Astrocyte (in vitro differentiated cells and primary cell): ENCODE data around the gene LINGO4. TPM values are rescaled to one million over a fixed set of nuclear protein-coding genes. Genes with fewer than 3 reads are reported as not detected.

Source experiments
- DNase-seq: peaks from one replicate; pipeline ENCODE4 v3.0.0-alpha.2; 2010; ENCODE audit warnings: low read depth
- FAIRE-seq: peaks from 2 replicates; lab custom pipeline; 2011; peaks lifted over from hg19 to GRCh38; lab: Jason Lieb, UNC
- H2AFZ ChIP-seq: 2 replicates; pipeline ENCODE4 v1.6.0; 2012; ENCODE audit warnings: low read depth, low read length, inconsistent platforms
- H3K27ac ChIP-seq: 2 replicates; pipeline ENCODE4 v1.5.1; 2011; ENCODE audit warnings: low read depth, low read length, inconsistent platforms
- H3K27me3 ChIP-seq: 2 replicates; pipeline ENCODE4 v1.6.0; 2011; ENCODE audit warnings: low read length, inconsistent platforms; ENCODE audit not compliant: insufficient read depth
- H3K36me3 ChIP-seq: 2 replicates; pipeline ENCODE4 v1.5.1; 2011; ENCODE audit warnings: low read length, inconsistent platforms; ENCODE audit not compliant: insufficient read depth
- H3K4me1 ChIP-seq: 2 replicates; pipeline ENCODE4 v1.5.1; 2011; ENCODE audit warnings: low read length, inconsistent platforms; ENCODE audit not compliant: insufficient read depth
- H3K4me2 ChIP-seq: 2 replicates; pipeline ENCODE4 v1.6.0; 2012; ENCODE audit warnings: low read length, inconsistent platforms
- H3K4me3 ChIP-seq: 2 replicates; pipeline ENCODE4 v1.5.1; 2011; ENCODE audit warnings: low read depth, mild to moderate bottlenecking, low read length, inconsistent platforms; ENCODE audit not compliant: insufficient read depth
- H3K79me2 ChIP-seq: 2 replicates; pipeline ENCODE4 v1.6.0; 2012; ENCODE audit warnings: mild to moderate bottlenecking, low read length, inconsistent platforms; ENCODE audit not compliant: insufficient read depth
- H3K9ac ChIP-seq: 2 replicates; pipeline ENCODE4 v1.6.0; 2012; ENCODE audit warnings: mild to moderate bottlenecking, low read length, inconsistent platforms
- H3K9me3 ChIP-seq: 2 replicates; pipeline ENCODE4 v1.5.1; 2012; ENCODE audit warnings: low read depth, mild to moderate bottlenecking, low read length, inconsistent platforms; ENCODE audit not compliant: insufficient read depth
- H4K20me1 ChIP-seq: 2 replicates; pipeline ENCODE4 v1.6.0; 2012; ENCODE audit warnings: low read length, inconsistent platforms; ENCODE audit not compliant: insufficient read depth
- H3K27ac Mint-ChIP-seq: one replicate; pipeline ENCODE4 v1.8.0; 2021; ENCODE audit warnings: mild to moderate bottlenecking, mixed read lengths; ENCODE audit not compliant: unreplicated experiment
- H3K27me3 Mint-ChIP-seq: one replicate; pipeline ENCODE4 v1.8.0; 2021; ENCODE audit warnings: low read depth, mixed read lengths; ENCODE audit not compliant: unreplicated experiment
- H3K36me3 Mint-ChIP-seq: one replicate; pipeline ENCODE4 v1.8.0; 2021; ENCODE audit warnings: low read depth, mixed read lengths; ENCODE audit not compliant: unreplicated experiment
- H3K4me1 Mint-ChIP-seq: one replicate; pipeline ENCODE4 v1.8.0; 2021; ENCODE audit warnings: low read depth, mixed read lengths; ENCODE audit not compliant: unreplicated experiment
- H3K4me3 Mint-ChIP-seq: one replicate; pipeline ENCODE4 v1.8.0; 2021; ENCODE audit warnings: mild to moderate bottlenecking, moderate library complexity, mixed read lengths; ENCODE audit not compliant: unreplicated experiment
- H3K9me3 Mint-ChIP-seq: one replicate; pipeline ENCODE4 v1.8.0; 2021; ENCODE audit warnings: mild to moderate bottlenecking, mixed read lengths; ENCODE audit not compliant: unreplicated experiment
- EZH2 ChIP-seq: IDR thresholded peaks from 2 replicates; pipeline ENCODE4 v1.6.1; 2012; ENCODE audit warnings: mild to moderate bottlenecking, low read length, inconsistent platforms; ENCODE audit not compliant: insufficient read depth
- total RNA-seq: library from RNA; stranded (reverse); gene quantifications from 2 replicates; pipeline ENCODE4 v1.2.1, GENCODE V29; 2021
- TF ChIP-seq, protein P1 (sequence below): IDR thresholded peaks from 2 replicates; pipeline ENCODE4 v1.5.1; 2011; ENCODE audit warnings: low read depth, mild to moderate bottlenecking, inconsistent platforms, low read length, moderate library complexity; ENCODE audit not compliant: insufficient read depth

Gene LINGO4
- total RNA-seq, 1 donor from 2014 or later = not detected

DNA sequence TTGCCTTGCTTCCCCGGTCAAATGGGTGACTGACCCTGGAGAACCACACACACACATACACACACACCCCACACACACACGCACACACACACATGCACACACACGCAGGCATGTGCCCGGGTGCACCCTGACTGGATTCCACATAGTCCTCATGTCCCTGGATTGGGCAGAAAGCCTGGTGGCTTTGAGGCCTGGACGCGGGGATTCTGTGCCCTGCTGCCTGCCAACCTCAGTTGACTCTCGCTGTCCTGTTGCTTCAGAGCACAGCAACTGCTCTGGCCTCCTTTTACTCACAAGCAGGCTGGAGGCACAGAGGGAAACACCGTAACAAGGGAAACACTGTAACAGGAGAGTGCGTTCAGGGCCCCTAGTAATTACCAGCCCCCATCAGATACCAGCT, 20.0 kb upstream of the LINGO4 start:
- H3K9me3 Mint-ChIP-seq = peaks cover 3% of the 10 kb centered on the region
- H3K4me1 ChIP-seq = no peaks in the 10 kb centered on the region
- DNase-seq (no peak), FAIRE-seq (no peak)
- no peak overlapping the region for H3K27ac ChIP-seq
- no peak overlapping the region for H2AFZ ChIP-seq
- H3K4me3 Mint-ChIP-seq = no peak overlapping the region
- peaks cover 13% of the 10 kb centered on the region for H3K4me1 Mint-ChIP-seq
- H3K79me2 ChIP-seq = no peaks in the 10 kb centered on the region
- TF ChIP-seq, protein P1, sequence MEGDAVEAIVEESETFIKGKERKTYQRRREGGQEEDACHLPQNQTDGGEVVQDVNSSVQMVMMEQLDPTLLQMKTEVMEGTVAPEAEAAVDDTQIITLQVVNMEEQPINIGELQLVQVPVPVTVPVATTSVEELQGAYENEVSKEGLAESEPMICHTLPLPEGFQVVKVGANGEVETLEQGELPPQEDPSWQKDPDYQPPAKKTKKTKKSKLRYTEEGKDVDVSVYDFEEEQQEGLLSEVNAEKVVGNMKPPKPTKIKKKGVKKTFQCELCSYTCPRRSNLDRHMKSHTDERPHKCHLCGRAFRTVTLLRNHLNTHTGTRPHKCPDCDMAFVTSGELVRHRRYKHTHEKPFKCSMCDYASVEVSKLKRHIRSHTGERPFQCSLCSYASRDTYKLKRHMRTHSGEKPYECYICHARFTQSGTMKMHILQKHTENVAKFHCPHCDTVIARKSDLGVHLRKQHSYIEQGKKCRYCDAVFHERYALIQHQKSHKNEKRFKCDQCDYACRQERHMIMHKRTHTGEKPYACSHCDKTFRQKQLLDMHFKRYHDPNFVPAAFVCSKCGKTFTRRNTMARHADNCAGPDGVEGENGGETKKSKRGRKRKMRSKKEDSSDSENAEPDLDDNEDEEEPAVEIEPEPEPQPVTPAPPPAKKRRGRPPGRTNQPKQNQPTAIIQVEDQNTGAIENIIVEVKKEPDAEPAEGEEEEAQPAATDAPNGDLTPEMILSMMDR = no peak
- TF ChIP-seq EZH2 = no peak
- H3K36me3 ChIP-seq = no peaks in the 10 kb centered on the region
- H3K4me2 ChIP-seq = no peak overlapping the region
- H3K4me3 ChIP-seq = no peak overlapping the region
- peaks cover 48% of the 10 kb centered on the region for H3K27me3 Mint-ChIP-seq
- no peaks in the 10 kb centered on the region for H4K20me1 ChIP-seq
- no peak overlapping the region for H3K9ac ChIP-seq
- peaks cover 2% of the 10 kb centered on the region for H3K36me3 Mint-ChIP-seq
- no peak overlapping the region for H3K27ac Mint-ChIP-seq
- peaks cover 2% of the 10 kb centered on the region for H3K27me3 ChIP-seq
- no peaks in the 10 kb centered on the region for H3K9me3 ChIP-seq

DNA sequence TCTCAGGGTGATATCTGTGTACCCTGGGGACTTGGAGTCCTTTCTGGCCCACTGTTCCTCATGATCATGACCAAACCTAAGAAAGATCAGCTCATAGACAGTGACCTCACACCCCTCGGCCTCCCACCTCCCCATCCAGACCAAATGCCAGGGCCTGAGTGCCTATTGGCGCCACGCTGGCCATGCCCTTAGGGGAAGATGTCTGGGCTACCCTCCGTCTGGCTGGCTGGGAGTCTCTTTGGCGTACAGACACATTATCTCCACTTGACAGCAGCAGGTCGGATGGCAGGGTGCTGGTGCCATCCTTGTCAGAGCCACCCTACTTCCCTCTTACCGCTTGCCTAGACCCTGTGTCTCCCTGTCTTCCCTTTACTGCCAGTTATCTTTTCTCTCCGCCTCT, 18.0 kb upstream of the LINGO4 start:
- Histone ChIP-seq H3K36me3 (no peaks in the 10 kb centered on the region), H3K4me1 (no peaks in the 10 kb centered on the region), H3K4me2 (no peak overlapping the region), H3K9ac (no peak overlapping the region), H3K27ac (no peak overlapping the region), H3K4me3 (no peak overlapping the region), H2AFZ (no peak overlapping the region), H4K20me1 (no peaks in the 10 kb centered on the region), H3K9me3 (no peaks in the 10 kb centered on the region), H3K27me3 (peaks cover 2% of the 10 kb centered on the region), H3K79me2 (no peaks in the 10 kb centered on the region)
- peaks cover 2% of the 10 kb centered on the region for H3K36me3 Mint-ChIP-seq
- H3K4me1 Mint-ChIP-seq = peaks cover 6% of the 10 kb centered on the region
- TF ChIP-seq, protein P1 = no peak
- TF ChIP-seq EZH2 = no peak
- H3K9me3 Mint-ChIP-seq = peaks cover 3% of the 10 kb centered on the region
- no peak overlapping the region for H3K27ac Mint-ChIP-seq
- no peak for FAIRE-seq
- peaks cover 55% of the 10 kb centered on the region for H3K27me3 Mint-ChIP-seq
- H3K4me3 Mint-ChIP-seq = no peak overlapping the region
- DNase-seq = no peak

DNA sequence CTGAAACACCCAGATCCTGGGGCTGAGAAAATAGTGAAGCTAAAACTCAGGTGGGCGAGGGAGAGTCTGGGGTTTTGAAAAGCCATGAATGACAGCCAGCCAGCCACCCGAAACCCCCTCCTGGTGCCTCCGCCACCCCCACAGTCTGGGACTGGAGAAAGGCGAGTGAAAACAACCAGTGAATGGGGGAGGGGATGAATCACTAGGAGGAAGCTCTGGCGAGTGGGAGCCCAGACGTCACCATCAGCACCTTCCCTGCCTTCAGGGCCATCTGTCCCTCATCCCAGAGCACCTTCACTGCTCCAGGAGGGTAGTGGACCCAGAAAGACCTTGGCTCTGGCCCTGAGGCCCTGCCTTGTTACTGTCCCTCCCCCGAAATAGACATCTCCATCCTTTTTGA, 17.2 kb upstream of the LINGO4 start:
- Histone ChIP-seq H3K27ac (no peak overlapping the region), H3K4me2 (no peak overlapping the region), H3K9me3 (no peaks in the 10 kb centered on the region), H4K20me1 (no peaks in the 10 kb centered on the region), H2AFZ (peak overlapping the region; percentile 18), H3K36me3 (no peaks in the 10 kb centered on the region), H3K9ac (no peak overlapping the region), H3K4me3 (no peak overlapping the region), H3K79me2 (no peaks in the 10 kb centered on the region), H3K4me1 (no peaks in the 10 kb centered on the region), H3K27me3 (peaks cover 5% of the 10 kb centered on the region)
- Mint-ChIP-seq H3K36me3 (peaks cover 2% of the 10 kb centered on the region), H3K4me3 (no peak overlapping the region), H3K27ac (no peak overlapping the region), H3K9me3 (peaks cover 3% of the 10 kb centered on the region), H3K4me1 (peaks cover 6% of the 10 kb centered on the region), H3K27me3 (peaks cover 61% of the 10 kb centered on the region)
- TF ChIP-seq, protein P1 = no peak
- TF ChIP-seq EZH2 = no peak
- DNase-seq (no peak), FAIRE-seq (no peak)
